Thymus (tissue), 11 donors: ENCODE results near the gene COL23A1. TPM values are rescaled to one million over a fixed set of nuclear protein-coding genes. Genes with fewer than 3 reads are reported as not detected.

Source experiments
- DNase-seq, 9 donors: peaks; one replicate each; pipeline ENCODE4 v3.0.0-alpha.2; 2013; ENCODE audit warnings: low spot score in 9 of 9, low read depth in 6 of 9, missing footprints in 1 of 9
- H3K27ac ChIP-seq, 2 donors: one replicate each; pipeline ENCODE4 v1.5.1; 2013; ENCODE audit warnings: control low read depth in 1 of 2, low read depth in 1 of 2, low read length in 1 of 2, mild to moderate bottlenecking in 1 of 2, moderate library complexity in 1 of 2
- H3K27me3 ChIP-seq, 2 donors: one replicate each; pipeline ENCODE4 v1.5.1; 2013; ENCODE audit warnings: low read length in 1 of 2; ENCODE audit not compliant: control insufficient read depth in 2 of 2, insufficient read depth in 1 of 2
- H3K36me3 ChIP-seq, 2 donors: one replicate each; pipeline ENCODE4 v1.5.1; 2013; ENCODE audit warnings: low read length in 1 of 2, mild to moderate bottlenecking in 1 of 2, moderate library complexity in 1 of 2; ENCODE audit not compliant: control insufficient read depth in 2 of 2, insufficient read depth in 2 of 2
- H3K4me1 ChIP-seq, 2 donors: one replicate each; pipeline ENCODE4 v1.5.1; 2013; ENCODE audit warnings: low read length in 2 of 2; ENCODE audit not compliant: control insufficient read depth in 2 of 2, insufficient read depth in 2 of 2
- H3K4me3 ChIP-seq, 2 donors: one replicate each; pipeline ENCODE4 v1.5.1; 2013; ENCODE audit warnings: low read length in 2 of 2, control low read depth in 1 of 2, mild to moderate bottlenecking in 1 of 2
- H3K9me3 ChIP-seq, 2 donors: one replicate each; pipeline ENCODE4 v1.5.1; 2013; ENCODE audit warnings: low read length in 1 of 2, mild to moderate bottlenecking in 1 of 2; ENCODE audit not compliant: control insufficient read depth in 2 of 2, insufficient read depth in 1 of 2
- WGBS: extraction: QIAGEN DNeasy Blood & Tissue Kit; methylation state at CpG from one replicate; pipeline ENCODE4 v1.1.7; 2013; 5-methylcytosine and 5-hydroxymethylcytosine counted together
- polyA plus RNA-seq: library from polyadenylated mRNA; stranded (reverse); fragments of 200-250 nt; gene quantifications from one replicate; pipeline ENCODE4 v1.2.3, GENCODE V29; 2013
- total RNA-seq: library from RNA; stranded (reverse); fragments of 120-200 nt; gene quantifications from one replicate; pipeline ENCODE4 v1.2.4, GENCODE V29; 2013
- donor health status: healthy.

The COL23A1 gene
- total and polyA plus RNA-seq, 2 donors = 1.5 to 2.6 TPM

DNA sequence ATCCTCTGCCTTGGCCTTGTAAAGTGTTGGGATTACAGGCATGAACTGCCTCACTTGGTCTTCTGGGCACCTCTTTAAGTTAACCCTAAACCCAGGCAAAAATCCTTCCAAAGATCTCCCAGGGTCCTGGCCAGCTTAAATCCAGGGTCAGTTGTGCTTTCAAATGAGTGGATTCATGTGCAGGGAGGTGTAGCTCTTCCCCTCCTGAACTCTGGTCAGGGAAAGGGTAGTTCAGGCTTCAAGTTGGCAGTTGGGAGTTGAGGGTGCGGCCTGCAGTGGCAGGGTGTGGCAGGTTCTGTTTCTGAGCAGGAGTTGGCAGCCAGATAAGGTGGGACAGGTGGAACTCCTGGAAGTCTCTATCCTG, 382.3 kb downstream of the COL23A1 start:
- H3K4me3 ChIP-seq = no peak overlapping the region
- H3K9me3 ChIP-seq = no peaks in the 10 kb centered on the region
- no peak overlapping the region for H3K27ac ChIP-seq
- no peak for DNase-seq
- peaks cover 17 to 22% of the 10 kb centered on the region in 2 donors for H3K4me1 ChIP-seq
- WGBS = 96% methylated on average over 1 of the region's 1 CpG
- peaks cover 60 to 71% of the 10 kb centered on the region in 2 donors for H3K36me3 ChIP-seq
- no peaks in the 10 kb centered on the region for H3K27me3 ChIP-seq

DNA sequence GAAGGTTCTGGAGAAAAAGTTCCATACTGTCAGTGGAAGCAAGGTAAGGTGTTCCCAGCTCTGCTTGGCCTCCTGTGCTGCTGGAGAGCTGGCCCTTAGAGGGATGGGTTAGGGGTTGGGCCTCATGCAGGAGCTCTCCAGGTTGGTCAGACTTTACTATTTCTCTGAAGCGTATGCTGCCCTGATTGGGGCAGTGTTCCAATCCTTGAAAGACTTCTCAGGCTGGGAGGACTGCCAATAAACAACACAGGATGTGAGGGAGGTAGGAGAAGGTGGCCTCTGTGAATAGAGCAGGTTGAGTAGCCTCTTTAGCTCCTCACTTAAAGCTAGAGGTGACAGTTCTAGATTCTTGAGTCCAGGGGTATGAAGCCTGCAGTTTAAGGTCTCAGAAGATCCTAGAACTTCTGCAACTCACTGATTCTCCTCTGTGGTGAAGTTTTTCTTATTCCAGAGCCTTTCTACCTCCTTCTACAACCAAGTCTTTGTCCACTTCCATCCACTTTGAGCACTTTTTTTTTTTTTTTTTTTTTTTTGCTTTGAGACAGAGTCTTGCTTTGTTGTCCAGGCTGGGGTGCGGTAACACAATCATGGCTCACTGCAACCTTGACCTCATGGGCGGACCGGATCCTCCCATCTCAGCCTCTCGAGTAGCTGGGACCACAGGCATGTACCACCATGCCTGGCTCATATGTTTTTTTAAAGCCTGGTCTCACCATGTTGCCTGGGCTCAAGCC, 382.8 kb downstream of the COL23A1 start:
- 94% methylated on average over 5 of the region's 5 CpGs for WGBS
- Histone ChIP-seq H3K4me1 (peaks cover 17 to 22% of the 10 kb centered on the region in 2 donors), H3K27me3 (no peaks in the 10 kb centered on the region), H3K9me3 (no peaks in the 10 kb centered on the region), H3K36me3 (peaks cover 54 to 66% of the 10 kb centered on the region in 2 donors), H3K27ac (peak overlapping the region in 1 of 2 donors; percentile 75), H3K4me3 (no peak overlapping the region)
- DNase-seq = no peak

DNA sequence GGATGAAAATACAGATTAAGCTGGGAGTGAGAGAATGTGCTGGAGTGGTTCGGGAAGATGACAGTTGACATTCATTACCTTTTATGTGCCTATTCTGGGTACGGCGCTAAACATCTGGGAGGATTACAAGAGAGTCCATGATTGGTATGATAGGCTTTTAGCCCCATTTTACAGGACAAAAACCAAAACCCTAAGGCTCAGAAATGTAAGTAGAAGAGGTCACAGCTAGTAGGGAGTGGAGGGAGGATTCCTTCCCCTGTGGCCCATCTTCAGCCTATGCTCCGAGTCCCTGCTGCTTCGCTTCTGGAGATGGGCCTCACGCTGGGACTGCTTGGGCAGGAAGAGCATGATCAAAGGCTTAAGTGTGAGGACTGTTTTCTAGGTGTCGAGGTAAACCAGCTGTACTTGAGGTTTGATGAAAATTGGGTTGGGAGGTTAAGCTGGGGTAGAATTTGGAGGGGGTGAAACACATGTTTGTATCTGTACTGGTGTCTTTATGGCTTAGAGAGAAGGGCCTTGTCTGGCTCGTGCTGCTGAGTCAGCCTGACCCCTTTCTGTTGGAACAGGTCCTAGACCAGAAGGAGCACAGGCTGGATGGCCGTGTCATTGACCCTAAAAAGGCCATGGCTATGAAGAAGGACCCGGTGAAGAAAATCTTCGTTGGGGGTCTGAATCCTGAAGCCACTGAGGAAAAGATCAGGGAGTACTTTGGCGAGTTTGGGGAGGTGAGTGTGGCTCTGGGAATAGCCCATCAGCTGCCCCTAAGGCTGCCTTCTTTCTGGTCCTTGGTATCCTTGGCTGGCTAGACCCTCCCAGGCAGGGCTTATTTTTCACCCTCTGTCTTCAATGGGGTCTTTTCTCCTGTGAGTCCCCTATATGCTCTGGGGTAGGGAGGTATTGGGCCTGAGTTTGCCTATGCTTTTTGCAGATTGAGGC, 383.8 kb downstream of the COL23A1 start:
- peak in 6 of 9 donors; percentile 29 to 70 (median 38) for DNase-seq
- Histone ChIP-seq H3K9me3 (no peaks in the 10 kb centered on the region), H3K4me3 (peak overlapping the region; percentile 72 to 75), H3K36me3 (peaks cover 45 to 56% of the 10 kb centered on the region in 2 donors), H3K4me1 (peaks cover 17 to 22% of the 10 kb centered on the region in 2 donors), H3K27me3 (no peaks in the 10 kb centered on the region), H3K27ac (peak overlapping the region; percentile 46 to 75)
- WGBS = 57% methylated on average over 12 of the region's 12 CpGs

DNA sequence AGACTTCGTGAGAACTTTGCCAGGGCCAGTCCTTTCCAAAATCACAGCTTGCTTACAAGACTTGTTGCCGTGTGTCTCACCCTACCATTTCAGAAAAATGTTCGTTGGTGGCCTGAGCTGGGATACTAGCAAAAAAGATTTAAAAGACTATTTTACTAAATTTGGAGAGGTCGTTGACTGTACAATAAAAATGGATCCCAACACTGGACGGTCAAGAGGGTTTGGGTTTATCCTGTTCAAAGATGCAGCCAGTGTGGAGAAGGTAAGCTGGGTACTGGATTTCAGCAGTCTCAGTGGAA, 384.5 kb downstream of the COL23A1 start:
- 9% methylated on average over 5 of the region's 5 CpGs for WGBS
- H3K27me3 ChIP-seq = no peaks in the 10 kb centered on the region
- peaks cover 17 to 22% of the 10 kb centered on the region in 2 donors for H3K4me1 ChIP-seq
- peak overlapping the region; percentile 75 to 93 for H3K27ac ChIP-seq
- peak overlapping the region; percentile 72 to 75 for H3K4me3 ChIP-seq
- H3K9me3 ChIP-seq = no peaks in the 10 kb centered on the region
- no peak for DNase-seq
- H3K36me3 ChIP-seq = peaks cover 38 to 49% of the 10 kb centered on the region in 2 donors

DNA sequence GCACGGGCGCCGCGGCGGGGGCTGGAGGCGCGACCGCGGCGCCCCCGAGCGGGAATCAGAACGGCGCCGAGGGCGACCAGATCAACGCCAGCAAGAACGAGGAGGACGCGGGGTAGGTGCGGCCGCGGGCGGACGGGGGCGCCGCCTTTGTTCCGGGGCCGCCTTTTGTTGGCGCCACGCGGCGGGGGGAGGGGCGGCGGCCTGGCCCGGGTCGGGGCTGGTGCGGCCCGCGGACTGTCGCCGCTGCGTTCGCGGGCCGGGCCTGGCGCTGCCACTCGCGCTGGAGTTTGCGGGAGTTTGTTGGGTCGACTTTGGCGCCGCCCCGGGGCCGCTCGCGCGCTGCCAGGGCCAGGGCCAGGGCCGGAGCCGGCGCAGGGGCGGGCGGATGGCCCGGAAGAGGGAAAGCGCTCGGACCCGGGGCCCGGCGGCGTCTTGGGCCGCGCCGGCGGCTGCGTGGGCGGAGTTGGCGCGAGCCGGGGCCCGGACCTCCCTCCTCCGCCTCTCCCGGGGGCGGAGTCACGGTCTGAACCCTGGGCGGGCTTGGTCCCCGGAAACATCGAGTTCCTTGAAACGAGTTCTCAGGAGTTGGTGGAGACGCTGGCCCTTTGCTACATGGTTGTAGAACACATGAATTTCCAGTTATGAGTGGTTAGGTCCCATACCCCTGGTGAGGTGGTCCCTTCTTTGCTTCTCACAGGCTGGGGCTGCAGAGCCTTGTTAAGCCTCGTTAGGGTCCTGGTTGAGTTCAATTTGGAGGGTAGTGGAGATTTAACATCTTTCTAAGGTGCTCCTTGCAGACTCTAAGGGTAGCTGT, 385.1 kb downstream of the COL23A1 start:
- Histone ChIP-seq H3K4me3 (peak overlapping the region; percentile 72 to 75), H3K27ac (peak overlapping the region; percentile 75 to 93), H3K36me3 (peaks cover 32 to 44% of the 10 kb centered on the region in 2 donors), H3K4me1 (peaks cover 17 to 22% of the 10 kb centered on the region in 2 donors), H3K9me3 (no peaks in the 10 kb centered on the region), H3K27me3 (no peaks in the 10 kb centered on the region)
- under 1% methylated on average over 90 of the region's 90 CpGs for WGBS
- peak in 8 of 9 donors; percentile 52 to 86 (median 72) for DNase-seq

DNA sequence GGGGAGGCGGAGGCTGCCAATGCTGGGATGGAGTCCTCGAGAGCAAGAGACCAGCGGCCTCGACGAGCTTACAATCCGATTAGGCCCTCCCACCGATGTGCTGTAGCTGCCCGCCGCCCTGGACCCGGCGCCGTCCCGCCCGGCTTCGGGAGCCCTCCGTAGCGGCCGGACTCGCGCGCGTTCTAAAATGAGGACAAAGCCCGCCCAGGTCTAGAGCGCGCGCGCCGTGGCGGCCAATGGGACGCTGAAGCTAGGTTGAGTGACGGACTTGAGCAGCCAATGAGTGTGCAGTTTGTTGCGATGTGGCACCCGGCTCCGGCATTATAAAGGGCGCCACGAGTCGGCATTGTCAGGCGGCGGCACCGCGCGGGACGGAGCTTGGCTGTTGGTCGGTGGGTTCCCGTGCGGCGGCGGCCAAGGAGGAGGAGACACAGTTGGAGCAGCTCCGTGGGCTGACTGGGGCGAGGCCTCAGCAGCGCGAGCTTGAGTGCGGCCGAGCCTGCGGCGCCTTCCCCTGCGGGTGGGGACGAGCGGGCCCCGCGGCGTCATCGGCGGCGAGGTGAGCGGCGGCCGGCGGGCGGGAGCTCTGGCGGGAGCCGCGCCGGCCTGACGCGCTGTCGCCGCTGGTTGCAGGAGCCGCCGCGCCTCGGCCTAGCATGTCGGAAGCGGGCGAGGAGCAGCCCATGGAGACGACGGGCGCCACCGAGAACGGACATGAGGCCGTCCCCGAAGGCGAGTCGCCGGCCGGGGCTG, 385.8 kb downstream of the COL23A1 start, which contains the start of gene HNRNPAB:
Gene HNRNPAB (plus strand): TSS at position 352 of the 753 bp plus-strand sequence. CDS start 305 bp downstream, at position 657.
- peaks cover 17 to 22% of the 10 kb centered on the region in 2 donors for H3K4me1 ChIP-seq
- peak within 1 kb of the TSS; percentile 72 to 75 for H3K4me3 ChIP-seq
- peak within 1 kb of the TSS; percentile 87 to 93 for H3K27ac ChIP-seq
- DNase-seq = peak; percentile 93 to 99 (median 95)
- under 1% methylated on average over 96 of the region's 96 CpGs for WGBS
- H3K27me3 ChIP-seq = no peaks in the 10 kb centered on the region
- no peaks in the 10 kb centered on the region for H3K9me3 ChIP-seq
- peaks cover 24 to 36% of the 10 kb centered on the region in 2 donors for H3K36me3 ChIP-seq

DNA sequence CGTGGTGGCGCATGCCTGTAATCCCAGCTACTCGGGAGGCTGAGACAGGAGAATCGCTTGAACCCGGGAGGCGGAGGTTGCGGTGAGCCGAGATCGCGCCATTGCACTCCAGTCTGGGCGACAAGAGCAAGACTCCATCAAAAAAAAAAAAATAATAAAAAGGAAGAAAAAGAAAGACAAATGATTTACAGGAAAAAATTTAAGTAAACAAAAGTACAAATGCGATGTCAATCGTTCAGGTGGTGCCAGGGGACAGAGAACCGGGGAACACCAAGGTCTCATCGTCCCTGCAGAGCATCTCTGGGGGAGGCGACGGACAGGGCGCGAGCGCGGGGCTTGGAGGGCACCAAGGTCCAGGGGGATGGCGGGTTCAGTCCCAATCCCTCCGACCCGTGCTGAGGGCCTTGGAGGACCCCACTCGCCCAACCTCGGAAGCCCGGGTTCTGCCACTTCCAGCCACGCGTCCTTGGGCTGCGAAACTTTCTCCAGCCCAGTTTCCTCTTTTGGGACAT, 386.5 kb downstream of the COL23A1 start:
- Histone ChIP-seq H3K4me3 (peak overlapping the region; percentile 68 to 75), H3K4me1 (peaks cover 17 to 22% of the 10 kb centered on the region in 2 donors), H3K9me3 (no peaks in the 10 kb centered on the region), H3K27ac (no peak overlapping the region), H3K27me3 (no peaks in the 10 kb centered on the region), H3K36me3 (peaks cover 18 to 29% of the 10 kb centered on the region in 2 donors)
- 28% methylated on average over 30 of the region's 30 CpGs for WGBS
- DNase-seq = no peak

DNA sequence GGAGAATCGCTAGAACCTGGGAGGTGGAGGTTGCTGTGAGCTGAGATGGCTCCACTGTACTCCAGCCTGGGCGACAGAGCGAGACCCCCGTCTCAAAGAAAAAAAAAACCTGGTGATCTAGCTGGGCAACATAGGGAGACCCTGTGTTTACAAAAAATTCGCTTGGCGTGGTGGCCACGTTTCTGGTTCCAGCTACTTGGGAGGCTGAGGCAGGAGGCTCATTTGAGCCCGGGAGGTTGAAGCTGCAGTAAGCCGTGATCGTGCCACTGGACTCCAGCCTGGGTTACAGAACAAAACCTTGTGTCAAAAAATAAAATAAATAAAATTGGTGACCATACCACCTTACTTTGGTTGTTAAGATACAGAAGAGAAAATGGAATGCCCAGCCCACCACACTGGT, 387.7 kb downstream of the COL23A1 start:
- DNase-seq = no peak
- Histone ChIP-seq H3K9me3 (no peaks in the 10 kb centered on the region), H3K27me3 (no peaks in the 10 kb centered on the region), H3K27ac (no peak overlapping the region), H3K36me3 (peaks cover 9 to 18% of the 10 kb centered on the region in 2 donors), H3K4me3 (no peak overlapping the region), H3K4me1 (peaks cover 17 to 22% of the 10 kb centered on the region in 2 donors)
- WGBS = 98% methylated on average over 10 of the region's 10 CpGs
